HEK293 (cell line): ENCODE data around the gene RBMXL2.

Experiments used
- CTCF ChIA-PET: fragments of 350-600 bp; formaldehyde crosslinking; extraction: SDS; loops from one replicate; lab custom pipeline; 2021; ENCODE audit warnings: antibody characterized with exemption; lab: Yijun Ruan, JAX
- POLR2A ChIA-PET: fragments of 300-600 bp; formaldehyde crosslinking; extraction: SDS; loops from one replicate; lab custom pipeline; 2020; ENCODE audit warnings: antibody characterized with exemption, inconsistent platforms; lab: Yijun Ruan, JAX
- H3K27ac ChIP-seq: fragments of 200-500 bp; sonication (Bioruptor generic); 2 replicates; pipeline ENCODE4 v1.5.1; 2014; ENCODE audit warnings: low read depth, low read length, control low read depth, inconsistent platforms; ENCODE audit errors: extremely low read depth
- H3K36me3 ChIP-seq, 2 experiments: fragments of 200-500 bp in 1 of 2; sonication (Bioruptor generic) in 1 of 2; 1 replicate in 1 of 2; 2 replicates in 1 of 2; pipeline ENCODE4 v1.5.1; 2014 to 2017; ENCODE audit warnings: inconsistent platforms in 2 of 2, low read length in 2 of 2; ENCODE audit not compliant: control insufficient read depth in 2 of 2, insufficient read depth in 1 of 2
- H3K4me1 ChIP-seq: fragments of 200-500 bp; sonication (Bioruptor generic); 2 replicates; pipeline ENCODE4 v1.5.1; 2014; ENCODE audit warnings: mild to moderate bottlenecking, low read length, inconsistent platforms; ENCODE audit not compliant: control insufficient read depth, insufficient read depth
- H3K4me3 ChIP-seq: 2 replicates; pipeline ENCODE4 v1.5.1; 2011; ENCODE audit warnings: low read depth, mild to moderate bottlenecking, control low read depth, low read length, moderate library complexity
- H3K9me3 ChIP-seq: fragments of 200-500 bp; sonication (Bioruptor generic); 2 replicates; pipeline ENCODE4 v1.5.1; 2014; ENCODE audit warnings: low read depth, low read length, inconsistent platforms; ENCODE audit not compliant: control insufficient read depth, insufficient read depth
- MEIS1 ChIP-seq: sonication (generic); formaldehyde crosslinking; IDR thresholded peaks from 2 replicates; pipeline ENCODE4 v1.8.1; 2022; ENCODE audit warnings: missing genetic modification reagents, mild to moderate bottlenecking, borderline replicate concordance
- SALL2 ChIP-seq: fragments of 450-650 bp; formaldehyde crosslinking; IDR thresholded peaks from 2 replicates; pipeline ENCODE4 v1.5.0; 2017; ENCODE audit warnings: missing biosample characterization, mild to moderate bottlenecking, missing genetic modification characterization, borderline replicate concordance
- ZBTB10 ChIP-seq: fragments of 450-650 bp; formaldehyde crosslinking; IDR thresholded peaks from 2 replicates; pipeline ENCODE4 v1.5.1; 2016; ENCODE audit warnings: missing biosample characterization, missing genetic modification characterization
- ZBTB17 ChIP-seq: fragments of 450-650 bp; formaldehyde crosslinking; IDR thresholded peaks from 2 replicates; pipeline ENCODE4 v1.5.1; 2016; ENCODE audit warnings: missing biosample characterization, missing genetic modification characterization
- ZBTB49 ChIP-seq: fragments of 450-650 bp; formaldehyde crosslinking; IDR thresholded peaks from 2 replicates; pipeline ENCODE4 v1.5.1; 2016; ENCODE audit warnings: missing biosample characterization, missing genetic modification characterization, low read depth
- ZFP3 ChIP-seq: fragments of 450-650 bp; formaldehyde crosslinking; IDR thresholded peaks from 2 replicates; pipeline ENCODE4 v1.5.1; 2016; ENCODE audit warnings: low read depth, missing biosample characterization, missing genetic modification characterization
- ZFP41 ChIP-seq: fragments of 450-650 bp; formaldehyde crosslinking; IDR thresholded peaks from 2 replicates; pipeline ENCODE4 v1.5.1; 2016; ENCODE audit warnings: missing biosample characterization, missing genetic modification characterization, borderline replicate concordance
- ZNF121 ChIP-seq: fragments of 450-650 bp; formaldehyde crosslinking; IDR thresholded peaks from 2 replicates; pipeline ENCODE4 v1.5.1; 2016; ENCODE audit warnings: missing biosample characterization, missing genetic modification characterization
- ZNF157 ChIP-seq: fragments of 450-650 bp; formaldehyde crosslinking; IDR thresholded peaks from 2 replicates; pipeline ENCODE4 v1.5.1; 2016; ENCODE audit warnings: missing biosample characterization, missing genetic modification characterization
- ZNF24 ChIP-seq: fragments of 450-650 bp; formaldehyde crosslinking; IDR thresholded peaks from 2 replicates; pipeline ENCODE4 v1.5.1; 2016; ENCODE audit warnings: missing biosample characterization, missing genetic modification characterization
- ZNF248 ChIP-seq: fragments of 450-650 bp; formaldehyde crosslinking; IDR thresholded peaks from 2 replicates; pipeline ENCODE4 v1.5.1; 2017; ENCODE audit warnings: missing biosample characterization, missing genetic modification characterization
- ZNF280C ChIP-seq: fragments of 450-650 bp; formaldehyde crosslinking; IDR thresholded peaks from 2 replicates; pipeline ENCODE4 v1.5.1; 2016; ENCODE audit warnings: missing biosample characterization, missing genetic modification characterization
- ZNF324 ChIP-seq: fragments of 450-650 bp; formaldehyde crosslinking; IDR thresholded peaks from 2 replicates; pipeline ENCODE4 v1.5.1; 2016; ENCODE audit warnings: missing biosample characterization, missing genetic modification characterization
- ZNF449 ChIP-seq: fragments of 450-650 bp; formaldehyde crosslinking; IDR thresholded peaks from 2 replicates; pipeline ENCODE4 v1.5.1; 2017; ENCODE audit warnings: missing biosample characterization, mild to moderate bottlenecking, missing genetic modification characterization, moderate library complexity
- ZNF585B ChIP-seq: fragments of 450-650 bp; formaldehyde crosslinking; IDR thresholded peaks from 2 replicates; pipeline ENCODE4 v1.5.1; 2016; ENCODE audit warnings: missing biosample characterization, missing genetic modification characterization
- ZNF600 ChIP-seq: fragments of 450-650 bp; formaldehyde crosslinking; IDR thresholded peaks from 2 replicates; pipeline ENCODE4 v1.5.1; 2016; ENCODE audit warnings: missing biosample characterization, missing genetic modification characterization
- ZNF623 ChIP-seq: fragments of 450-650 bp; formaldehyde crosslinking; IDR thresholded peaks from 2 replicates; pipeline ENCODE4 v1.5.1; 2016; ENCODE audit warnings: missing biosample characterization, missing genetic modification characterization
- ZNF701 ChIP-seq: fragments of 450-650 bp; formaldehyde crosslinking; IDR thresholded peaks from 2 replicates; pipeline ENCODE4 v1.5.1; 2016; ENCODE audit warnings: missing biosample characterization, missing genetic modification characterization
- TF ChIP-seq, protein P1 (sequence below): fragments of 450-650 bp; formaldehyde crosslinking; IDR thresholded peaks from 2 replicates; pipeline ENCODE4 v1.5.1; 2017; ENCODE audit warnings: missing biosample characterization, missing genetic modification characterization
- TF ChIP-seq, protein P2 (sequence below): fragments of 450-650 bp; formaldehyde crosslinking; IDR thresholded peaks from 2 replicates; pipeline ENCODE4 v1.5.1; 2016; ENCODE audit warnings: missing biosample characterization, missing genetic modification characterization, borderline replicate concordance

Gene RBMXL2

DNA sequence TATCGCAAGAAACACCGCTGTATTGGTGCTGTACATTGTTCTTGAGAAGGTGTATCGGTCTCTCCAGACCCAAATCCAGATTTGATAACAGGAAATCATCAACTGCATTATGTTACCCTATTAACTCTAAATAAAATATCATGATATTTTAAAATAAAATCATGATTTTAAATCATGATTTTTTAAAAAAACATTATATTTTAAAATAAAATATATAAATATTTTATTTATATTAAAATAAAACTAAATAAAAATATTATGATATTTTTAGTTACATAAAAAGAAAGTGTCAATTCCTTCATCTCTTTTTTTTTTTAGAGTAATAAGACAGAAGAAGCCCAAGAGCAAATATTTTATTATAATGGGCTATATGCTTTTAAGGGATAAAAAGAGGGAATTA, 27.6 kb downstream of the RBMXL2 start (continued):
- TF ChIP-seq, protein P1, sequence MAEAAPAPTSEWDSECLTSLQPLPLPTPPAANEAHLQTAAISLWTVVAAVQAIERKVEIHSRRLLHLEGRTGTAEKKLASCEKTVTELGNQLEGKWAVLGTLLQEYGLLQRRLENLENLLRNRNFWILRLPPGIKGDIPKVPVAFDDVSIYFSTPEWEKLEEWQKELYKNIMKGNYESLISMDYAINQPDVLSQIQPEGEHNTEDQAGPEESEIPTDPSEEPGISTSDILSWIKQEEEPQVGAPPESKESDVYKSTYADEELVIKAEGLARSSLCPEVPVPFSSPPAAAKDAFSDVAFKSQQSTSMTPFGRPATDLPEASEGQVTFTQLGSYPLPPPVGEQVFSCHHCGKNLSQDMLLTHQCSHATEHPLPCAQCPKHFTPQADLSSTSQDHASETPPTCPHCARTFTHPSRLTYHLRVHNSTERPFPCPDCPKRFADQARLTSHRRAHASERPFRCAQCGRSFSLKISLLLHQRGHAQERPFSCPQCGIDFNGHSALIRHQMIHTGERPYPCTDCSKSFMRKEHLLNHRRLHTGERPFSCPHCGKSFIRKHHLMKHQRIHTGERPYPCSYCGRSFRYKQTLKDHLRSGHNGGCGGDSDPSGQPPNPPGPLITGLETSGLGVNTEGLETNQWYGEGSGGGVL: no peak
- TF ChIP-seq ZNF248 (tag by site-specific recombination): no peak
- no peak for TF ChIP-seq ZFP41 (tag by site-specific recombination)
- no peak for TF ChIP-seq ZNF701 (tag by site-specific recombination)

- ChIA-PET CTCF (interaction anchor here (0.6 kb wide), 1 partner anchor 640 kb away, joined by 3 read pairs; no protein-coding TSS in a partner anchor), POLR2A (no interaction called here)
- H3K4me1 ChIP-seq: no peaks in the 10 kb centered on the region
- H3K4me3 ChIP-seq: no peak overlapping the region
- H3K27ac ChIP-seq: no peak overlapping the region
- H3K9me3 ChIP-seq: no peaks in the 10 kb centered on the region
- H3K36me3 ChIP-seq: no peaks in the 10 kb centered on the region
- TF ChIP-seq ZNF280C (tag by site-specific recombination) (no peak), ZNF324 (no peak), ZNF600 (tag by site-specific recombination) (no peak), ZBTB10 (tag by site-specific recombination) (no peak), MEIS1 (CRISPR knock-in tag) (no peak), SALL2 (tag by site-specific recombination) (no peak), ZNF449 (no peak), ZBTB49 (no peak), ZBTB17 (tag by site-specific recombination) (no peak), ZNF623 (tag by site-specific recombination) (no peak), ZFP3 (no peak), ZNF121 (tag by site-specific recombination) (no peak), ZNF157 (tag by site-specific recombination) (no peak), ZNF585B (tag by site-specific recombination) (no peak), ZNF24 (tag by site-specific recombination) (no peak)
- TF ChIP-seq, protein P2, sequence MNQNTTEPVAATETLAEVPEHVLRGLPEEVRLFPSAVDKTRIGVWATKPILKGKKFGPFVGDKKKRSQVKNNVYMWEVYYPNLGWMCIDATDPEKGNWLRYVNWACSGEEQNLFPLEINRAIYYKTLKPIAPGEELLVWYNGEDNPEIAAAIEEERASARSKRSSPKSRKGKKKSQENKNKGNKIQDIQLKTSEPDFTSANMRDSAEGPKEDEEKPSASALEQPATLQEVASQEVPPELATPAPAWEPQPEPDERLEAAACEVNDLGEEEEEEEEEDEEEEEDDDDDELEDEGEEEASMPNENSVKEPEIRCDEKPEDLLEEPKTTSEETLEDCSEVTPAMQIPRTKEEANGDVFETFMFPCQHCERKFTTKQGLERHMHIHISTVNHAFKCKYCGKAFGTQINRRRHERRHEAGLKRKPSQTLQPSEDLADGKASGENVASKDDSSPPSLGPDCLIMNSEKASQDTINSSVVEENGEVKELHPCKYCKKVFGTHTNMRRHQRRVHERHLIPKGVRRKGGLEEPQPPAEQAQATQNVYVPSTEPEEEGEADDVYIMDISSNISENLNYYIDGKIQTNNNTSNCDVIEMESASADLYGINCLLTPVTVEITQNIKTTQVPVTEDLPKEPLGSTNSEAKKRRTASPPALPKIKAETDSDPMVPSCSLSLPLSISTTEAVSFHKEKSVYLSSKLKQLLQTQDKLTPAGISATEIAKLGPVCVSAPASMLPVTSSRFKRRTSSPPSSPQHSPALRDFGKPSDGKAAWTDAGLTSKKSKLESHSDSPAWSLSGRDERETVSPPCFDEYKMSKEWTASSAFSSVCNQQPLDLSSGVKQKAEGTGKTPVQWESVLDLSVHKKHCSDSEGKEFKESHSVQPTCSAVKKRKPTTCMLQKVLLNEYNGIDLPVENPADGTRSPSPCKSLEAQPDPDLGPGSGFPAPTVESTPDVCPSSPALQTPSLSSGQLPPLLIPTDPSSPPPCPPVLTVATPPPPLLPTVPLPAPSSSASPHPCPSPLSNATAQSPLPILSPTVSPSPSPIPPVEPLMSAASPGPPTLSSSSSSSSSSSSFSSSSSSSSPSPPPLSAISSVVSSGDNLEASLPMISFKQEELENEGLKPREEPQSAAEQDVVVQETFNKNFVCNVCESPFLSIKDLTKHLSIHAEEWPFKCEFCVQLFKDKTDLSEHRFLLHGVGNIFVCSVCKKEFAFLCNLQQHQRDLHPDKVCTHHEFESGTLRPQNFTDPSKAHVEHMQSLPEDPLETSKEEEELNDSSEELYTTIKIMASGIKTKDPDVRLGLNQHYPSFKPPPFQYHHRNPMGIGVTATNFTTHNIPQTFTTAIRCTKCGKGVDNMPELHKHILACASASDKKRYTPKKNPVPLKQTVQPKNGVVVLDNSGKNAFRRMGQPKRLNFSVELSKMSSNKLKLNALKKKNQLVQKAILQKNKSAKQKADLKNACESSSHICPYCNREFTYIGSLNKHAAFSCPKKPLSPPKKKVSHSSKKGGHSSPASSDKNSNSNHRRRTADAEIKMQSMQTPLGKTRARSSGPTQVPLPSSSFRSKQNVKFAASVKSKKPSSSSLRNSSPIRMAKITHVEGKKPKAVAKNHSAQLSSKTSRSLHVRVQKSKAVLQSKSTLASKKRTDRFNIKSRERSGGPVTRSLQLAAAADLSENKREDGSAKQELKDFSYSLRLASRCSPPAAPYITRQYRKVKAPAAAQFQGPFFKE (tag by site-specific recombination): no peak
Observed at GRCh38 chr11:7138051-7138450, 49.3 kb downstream of the RBMXL2 start.
